ENCODE results near the gene GABARAPL1. TPM values are rescaled to one million over a fixed set of nuclear protein-coding genes. Genes with fewer than 3 reads are reported as not detected.

Gene GABARAPL1
- total RNA-seq, 4 donors from 2014 or later = 47.4 to 138 (median 70.2) TPM

GRCh38 chr12:10238526-10238925 lies 25.8 kb downstream of the GABARAPL1 start:
- no peaks in the 10 kb centered on the region for H3K4me1 ChIP-seq
- no peaks in the 10 kb centered on the region for H3K27me3 ChIP-seq
- no peak overlapping the region for H3K4me3 ChIP-seq
- H3K27ac ChIP-seq = no peak overlapping the region
- TF ChIP-seq, protein P1, sequence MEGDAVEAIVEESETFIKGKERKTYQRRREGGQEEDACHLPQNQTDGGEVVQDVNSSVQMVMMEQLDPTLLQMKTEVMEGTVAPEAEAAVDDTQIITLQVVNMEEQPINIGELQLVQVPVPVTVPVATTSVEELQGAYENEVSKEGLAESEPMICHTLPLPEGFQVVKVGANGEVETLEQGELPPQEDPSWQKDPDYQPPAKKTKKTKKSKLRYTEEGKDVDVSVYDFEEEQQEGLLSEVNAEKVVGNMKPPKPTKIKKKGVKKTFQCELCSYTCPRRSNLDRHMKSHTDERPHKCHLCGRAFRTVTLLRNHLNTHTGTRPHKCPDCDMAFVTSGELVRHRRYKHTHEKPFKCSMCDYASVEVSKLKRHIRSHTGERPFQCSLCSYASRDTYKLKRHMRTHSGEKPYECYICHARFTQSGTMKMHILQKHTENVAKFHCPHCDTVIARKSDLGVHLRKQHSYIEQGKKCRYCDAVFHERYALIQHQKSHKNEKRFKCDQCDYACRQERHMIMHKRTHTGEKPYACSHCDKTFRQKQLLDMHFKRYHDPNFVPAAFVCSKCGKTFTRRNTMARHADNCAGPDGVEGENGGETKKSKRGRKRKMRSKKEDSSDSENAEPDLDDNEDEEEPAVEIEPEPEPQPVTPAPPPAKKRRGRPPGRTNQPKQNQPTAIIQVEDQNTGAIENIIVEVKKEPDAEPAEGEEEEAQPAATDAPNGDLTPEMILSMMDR (IDR thresholded peaks at IDR 0.05) = no peak
- TF ChIP-seq POLR2A (IDR thresholded peaks at IDR 0.05) = no peak
- H3K9me3 ChIP-seq = peaks cover 0 to 7% (median 2%) of the 10 kb centered on the region in 4 donors
- no peak for DNase-seq
- no peaks in the 10 kb centered on the region for H3K36me3 ChIP-seq

DNA sequence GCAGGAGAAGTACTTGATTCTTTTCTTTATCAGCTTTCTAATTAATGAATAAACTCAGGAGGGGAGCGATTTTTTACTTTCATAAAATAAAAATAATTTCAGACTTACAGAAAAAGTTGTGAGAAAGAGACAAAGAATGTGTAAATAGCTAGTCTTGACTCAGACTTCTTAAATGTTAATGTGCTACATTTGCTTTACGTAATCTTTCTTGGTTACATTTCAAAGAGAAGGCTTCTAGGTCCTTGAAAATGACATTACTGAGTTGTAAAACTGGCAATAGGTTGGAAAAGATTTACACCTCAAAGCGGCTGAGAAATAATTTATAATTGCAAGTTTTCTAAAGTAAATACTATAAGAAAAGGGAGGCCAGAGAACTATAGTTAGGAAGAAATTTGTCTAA lies 28.6 kb downstream of the GABARAPL1 start:
- no peak overlapping the region for H3K27ac ChIP-seq
- no peaks in the 10 kb centered on the region for H3K36me3 ChIP-seq
- no peak overlapping the region for H3K4me3 ChIP-seq
- TF ChIP-seq, protein P1 (IDR thresholded peaks at IDR 0.05) = no peak
- TF ChIP-seq POLR2A (IDR thresholded peaks at IDR 0.05) = no peak
- H3K4me1 ChIP-seq = no peaks in the 10 kb centered on the region
- no peaks in the 10 kb centered on the region for H3K27me3 ChIP-seq
- no peak for DNase-seq
- no peaks in the 10 kb centered on the region for H3K9me3 ChIP-seq

DNA sequence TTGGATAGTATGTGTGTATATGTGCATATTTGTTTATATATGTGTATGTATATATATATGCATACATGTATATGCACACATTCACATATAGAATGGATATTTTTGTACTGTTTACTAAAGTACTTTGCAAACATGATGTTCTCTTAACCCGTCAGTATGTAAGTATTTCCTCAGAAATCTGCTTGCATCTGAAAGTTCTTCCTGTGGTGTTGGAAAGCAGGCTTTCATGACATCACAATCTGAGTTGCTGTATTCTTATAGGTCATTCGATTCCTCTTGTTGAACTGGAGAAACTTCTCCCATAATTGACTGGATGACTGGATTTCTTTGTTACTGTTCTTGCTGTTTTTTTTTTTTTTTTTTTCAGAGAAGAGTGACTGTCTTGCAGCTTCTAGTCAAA lies 29.1 kb downstream of the GABARAPL1 start:
- no peak overlapping the region for H3K4me3 ChIP-seq
- no peaks in the 10 kb centered on the region for H3K4me1 ChIP-seq
- no peak for TF ChIP-seq POLR2A (IDR thresholded peaks at IDR 0.05)
- TF ChIP-seq, protein P1 (IDR thresholded peaks at IDR 0.05) = no peak
- H3K27ac ChIP-seq = no peak overlapping the region
- no peaks in the 10 kb centered on the region for H3K9me3 ChIP-seq
- no peaks in the 10 kb centered on the region for H3K36me3 ChIP-seq
- no peak for DNase-seq
- H3K27me3 ChIP-seq = no peaks in the 10 kb centered on the region

DNA sequence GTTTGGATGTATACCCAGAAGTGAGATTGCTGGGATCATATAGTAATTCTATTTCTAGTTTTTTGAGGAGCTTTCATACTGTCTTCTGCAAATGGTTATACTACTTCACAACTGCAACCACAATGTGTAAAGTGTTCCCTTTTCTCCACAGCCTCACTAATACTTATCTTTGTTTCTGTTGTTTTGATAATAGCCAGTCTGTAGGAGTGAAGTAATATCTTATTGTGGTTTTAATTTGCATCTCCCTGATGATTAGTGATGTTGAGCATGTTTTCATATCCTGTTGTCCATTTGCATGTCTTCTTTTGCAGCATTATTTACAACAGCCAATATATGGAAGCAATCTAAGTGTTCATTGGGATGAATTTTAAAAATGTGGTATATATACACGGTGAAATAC lies 29.9 kb downstream of the GABARAPL1 start:
- Histone ChIP-seq H3K36me3 (no peaks in the 10 kb centered on the region), H3K27me3 (no peaks in the 10 kb centered on the region)
- TF ChIP-seq, protein P1 (IDR thresholded peaks at IDR 0.05) = no peak
- TF ChIP-seq POLR2A (IDR thresholded peaks at IDR 0.05) = no peak

DNA sequence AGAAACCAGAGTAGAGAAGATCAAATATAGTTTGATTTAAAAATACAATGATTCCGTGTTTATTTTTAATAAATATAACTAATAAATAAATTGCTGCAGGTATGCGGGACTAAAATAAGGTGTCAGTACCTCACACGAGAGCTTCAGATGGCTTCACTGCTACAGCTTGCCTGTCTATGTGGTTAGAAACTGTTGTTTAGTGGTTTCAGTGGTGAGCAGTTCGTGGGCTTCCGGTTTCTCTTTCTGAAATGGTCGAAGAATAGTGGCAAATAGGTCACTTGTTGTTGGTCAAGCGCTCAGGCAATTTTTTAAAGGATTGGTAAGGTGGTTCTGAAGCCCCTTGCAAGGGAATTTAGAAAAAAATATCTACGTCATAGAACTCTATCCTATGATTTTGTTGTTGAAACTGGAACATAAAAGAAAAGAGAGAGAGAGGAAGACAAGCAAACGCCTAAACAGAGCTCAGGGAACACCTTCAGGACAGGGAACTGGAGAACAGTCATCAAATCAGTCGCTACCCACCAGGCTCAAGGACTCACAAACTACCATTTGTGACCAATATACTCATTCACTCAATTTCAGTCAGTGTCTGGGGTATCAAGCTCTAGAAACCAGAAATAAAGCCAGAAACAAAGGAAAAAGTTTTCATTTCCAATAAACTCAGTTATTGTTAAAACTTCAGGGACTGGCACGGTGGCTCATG lies 31.3 kb downstream of the GABARAPL1 start:
- DNase-seq = no peak
- no peak overlapping the region for H3K4me3 ChIP-seq

More for the DNA sequence above, 29.9 kb downstream of the GABARAPL1 start:
- DNase-seq = no peak
- Histone ChIP-seq H3K4me1 (no peaks in the 10 kb centered on the region), H3K4me3 (no peak overlapping the region), H3K9me3 (no peaks in the 10 kb centered on the region), H3K27ac (no peak overlapping the region)

More for the DNA sequence above, 31.3 kb downstream of the GABARAPL1 start:
- Histone ChIP-seq H3K27ac (no peak overlapping the region), H3K9me3 (no peaks in the 10 kb centered on the region), H3K36me3 (no peaks in the 10 kb centered on the region), H3K4me1 (no peaks in the 10 kb centered on the region), H3K27me3 (no peaks in the 10 kb centered on the region)
- TF ChIP-seq, protein P1 (IDR thresholded peaks at IDR 0.05) = no peak
- TF ChIP-seq POLR2A (IDR thresholded peaks at IDR 0.05) = no peak

Data from Peyer's patch (tissue), 4 donors.